ENCODE results near the gene FOXP1.

Gene FOXP1

GRCh38 chr3:71104556-71104955, 479.0 kb downstream of the FOXP1 start:
- H3K79me2 ChIP-seq (ENCODE audit: control insufficient read depth, insufficient read depth, low read length, unreplicated experiment) = peaks cover 38% of the 10 kb centered on the region
- H3K36me3 ChIP-seq (ENCODE audit: insufficient read depth, low read length) = no peaks in the 10 kb centered on the region
- H3K4me1 ChIP-seq (ENCODE audit: control insufficient read depth, insufficient read depth, low read length, unreplicated experiment) = peaks cover 71% of the 10 kb centered on the region
- no peak overlapping the region for H3K4me3 ChIP-seq (ENCODE audit: low read depth, low read length)
- no peak overlapping the region for H2AFZ ChIP-seq (ENCODE audit: low read length, unreplicated experiment)
- peak overlapping the region; percentile 99 for H3K27ac ChIP-seq (ENCODE audit: low read depth, low read length)
- H3K27me3 ChIP-seq (ENCODE audit: insufficient read depth, low read length) = no peaks in the 10 kb centered on the region

- Histone ChIP-seq H3K36me3 (ENCODE audit: insufficient read depth, low read length) (no peaks in the 10 kb centered on the region), H2AFZ (ENCODE audit: low read length, unreplicated experiment) (no peak overlapping the region), H3K4me1 (ENCODE audit: control insufficient read depth, insufficient read depth, low read length, unreplicated experiment) (peaks cover 72% of the 10 kb centered on the region), H3K79me2 (ENCODE audit: control insufficient read depth, insufficient read depth, low read length, unreplicated experiment) (peaks cover 42% of the 10 kb centered on the region), H3K4me3 (ENCODE audit: low read depth, low read length) (peak overlapping the region; percentile 1; the same call in 1 of the 2 replicates), H3K27ac (ENCODE audit: low read depth, low read length) (peak overlapping the region; percentile 99), H3K27me3 (ENCODE audit: insufficient read depth, low read length) (no peaks in the 10 kb centered on the region)
These were observed 479.4 kb downstream of the FOXP1 start for GRCh38 chr3:71104121-71104541.

- Histone ChIP-seq H3K4me3 (ENCODE audit: low read depth, low read length) (peak overlapping the region; percentile 1; the same call in 1 of the 2 replicates), H3K27me3 (ENCODE audit: insufficient read depth, low read length) (no peaks in the 10 kb centered on the region), H2AFZ (ENCODE audit: low read length, unreplicated experiment) (no peak overlapping the region), H3K27ac (ENCODE audit: low read depth, low read length) (peak overlapping the region; percentile 99), H3K36me3 (ENCODE audit: insufficient read depth, low read length) (no peaks in the 10 kb centered on the region), H3K79me2 (ENCODE audit: control insufficient read depth, insufficient read depth, low read length, unreplicated experiment) (peaks cover 43% of the 10 kb centered on the region), H3K4me1 (ENCODE audit: control insufficient read depth, insufficient read depth, low read length, unreplicated experiment) (peaks cover 66% of the 10 kb centered on the region)
These were observed 480.1 kb downstream of the FOXP1 start for GRCh38 chr3:71103430-71103921.

GRCh38 chr3:71102111-71102983, 481.2 kb downstream of the FOXP1 start:
- H2AFZ ChIP-seq (ENCODE audit: low read length, unreplicated experiment) = no peak overlapping the region
- no peaks in the 10 kb centered on the region for H3K27me3 ChIP-seq (ENCODE audit: insufficient read depth, low read length)
- H3K4me1 ChIP-seq (ENCODE audit: control insufficient read depth, insufficient read depth, low read length, unreplicated experiment) = peaks cover 55% of the 10 kb centered on the region
- peaks cover 41% of the 10 kb centered on the region for H3K79me2 ChIP-seq (ENCODE audit: control insufficient read depth, insufficient read depth, low read length, unreplicated experiment)
- H3K27ac ChIP-seq (ENCODE audit: low read depth, low read length) = peak overlapping the region; percentile 99
- H3K36me3 ChIP-seq (ENCODE audit: insufficient read depth, low read length) = no peaks in the 10 kb centered on the region
- H3K4me3 ChIP-seq (ENCODE audit: low read depth, low read length) = peak overlapping the region; percentile 42

- no peaks in the 10 kb centered on the region for H3K27me3 ChIP-seq (ENCODE audit: insufficient read depth, low read length)
- peak overlapping the region; percentile 99 for H3K27ac ChIP-seq (ENCODE audit: low read depth, low read length)
- H2AFZ ChIP-seq (ENCODE audit: low read length, unreplicated experiment) = no peak overlapping the region
- peaks cover 41% of the 10 kb centered on the region for H3K79me2 ChIP-seq (ENCODE audit: control insufficient read depth, insufficient read depth, low read length, unreplicated experiment)
- peak overlapping the region; percentile 42 for H3K4me3 ChIP-seq (ENCODE audit: low read depth, low read length)
- no peaks in the 10 kb centered on the region for H3K36me3 ChIP-seq (ENCODE audit: insufficient read depth, low read length)
- peaks cover 55% of the 10 kb centered on the region for H3K4me1 ChIP-seq (ENCODE audit: control insufficient read depth, insufficient read depth, low read length, unreplicated experiment)
These were observed 481.9 kb downstream of the FOXP1 start for GRCh38 chr3:71101626-71102025.

GRCh38 chr3:71101014-71101413, 482.5 kb downstream of the FOXP1 start:
- Histone ChIP-seq H3K36me3 (ENCODE audit: insufficient read depth, low read length) (no peaks in the 10 kb centered on the region), H3K4me1 (ENCODE audit: control insufficient read depth, insufficient read depth, low read length, unreplicated experiment) (peaks cover 60% of the 10 kb centered on the region), H3K27ac (ENCODE audit: low read depth, low read length) (peak overlapping the region; percentile 99), H3K79me2 (ENCODE audit: control insufficient read depth, insufficient read depth, low read length, unreplicated experiment) (peaks cover 42% of the 10 kb centered on the region), H3K27me3 (ENCODE audit: insufficient read depth, low read length) (no peaks in the 10 kb centered on the region), H2AFZ (ENCODE audit: low read length, unreplicated experiment) (peak overlapping the region; percentile 26), H3K4me3 (ENCODE audit: low read depth, low read length) (peak overlapping the region; percentile 42)

- Histone ChIP-seq H2AFZ (ENCODE audit: low read length, unreplicated experiment) (no peak overlapping the region), H3K27ac (ENCODE audit: low read depth, low read length) (peak overlapping the region; percentile 99), H3K4me1 (ENCODE audit: control insufficient read depth, insufficient read depth, low read length, unreplicated experiment) (peaks cover 66% of the 10 kb centered on the region), H3K36me3 (ENCODE audit: insufficient read depth, low read length) (no peaks in the 10 kb centered on the region), H3K4me3 (ENCODE audit: low read depth, low read length) (no peak overlapping the region), H3K27me3 (ENCODE audit: insufficient read depth, low read length) (no peaks in the 10 kb centered on the region), H3K79me2 (ENCODE audit: control insufficient read depth, insufficient read depth, low read length, unreplicated experiment) (peaks cover 33% of the 10 kb centered on the region)
These were observed 483.4 kb downstream of the FOXP1 start for GRCh38 chr3:71099997-71100719.

- Histone ChIP-seq H3K4me1 (ENCODE audit: control insufficient read depth, insufficient read depth, low read length, unreplicated experiment) (peaks cover 40% of the 10 kb centered on the region), H3K79me2 (ENCODE audit: control insufficient read depth, insufficient read depth, low read length, unreplicated experiment) (peaks cover 31% of the 10 kb centered on the region), H3K27ac (ENCODE audit: low read depth, low read length) (no peak overlapping the region), H2AFZ (ENCODE audit: low read length, unreplicated experiment) (no peak overlapping the region), H3K27me3 (ENCODE audit: insufficient read depth, low read length) (no peaks in the 10 kb centered on the region), H3K4me3 (ENCODE audit: low read depth, low read length) (no peak overlapping the region), H3K36me3 (ENCODE audit: insufficient read depth, low read length) (no peaks in the 10 kb centered on the region)
These were observed 486.0 kb downstream of the FOXP1 start for GRCh38 chr3:71097557-71097956.

GRCh38 chr3:71095511-71096291, 487.8 kb downstream of the FOXP1 start:
- H3K27me3 ChIP-seq (ENCODE audit: insufficient read depth, low read length) = no peaks in the 10 kb centered on the region

GRCh38 chr3:71094658-71095209, 488.8 kb downstream of the FOXP1 start:
- Histone ChIP-seq H3K4me1 (ENCODE audit: control insufficient read depth, insufficient read depth, low read length, unreplicated experiment) (peaks cover 15% of the 10 kb centered on the region), H3K36me3 (ENCODE audit: insufficient read depth, low read length) (no peaks in the 10 kb centered on the region), H3K27me3 (ENCODE audit: insufficient read depth, low read length) (no peaks in the 10 kb centered on the region), H3K27ac (ENCODE audit: low read depth, low read length) (no peak overlapping the region), H3K79me2 (ENCODE audit: control insufficient read depth, insufficient read depth, low read length, unreplicated experiment) (peaks cover 22% of the 10 kb centered on the region), H2AFZ (ENCODE audit: low read length, unreplicated experiment) (no peak overlapping the region), H3K4me3 (ENCODE audit: low read depth, low read length) (no peak overlapping the region)

More at GRCh38 chr3:71095511-71096291, 487.8 kb downstream of the FOXP1 start:
- Histone ChIP-seq H3K79me2 (ENCODE audit: control insufficient read depth, insufficient read depth, low read length, unreplicated experiment) (peaks cover 30% of the 10 kb centered on the region), H2AFZ (ENCODE audit: low read length, unreplicated experiment) (no peak overlapping the region), H3K27ac (ENCODE audit: low read depth, low read length) (no peak overlapping the region), H3K36me3 (ENCODE audit: insufficient read depth, low read length) (no peaks in the 10 kb centered on the region), H3K4me1 (ENCODE audit: control insufficient read depth, insufficient read depth, low read length, unreplicated experiment) (peaks cover 24% of the 10 kb centered on the region), H3K4me3 (ENCODE audit: low read depth, low read length) (no peak overlapping the region)
